Stimulated activated memory B cell treated with anti-CD40 and anti-IgM and Interleukin-4, amounts not matched to agents 10 μg/mL and 1 μg/mL and 100 μg/mL, for 72 hours (primary cell): ENCODE results near the gene THSD7B.

Source experiments
- ATAC-seq: fragments of 150-1000 bp; cut with Tn5 transposase; 2 replicates; pipeline ENCODE4 v1.10.0; 2021
- H3K27ac Mint-ChIP-seq: one replicate; pipeline ENCODE4 v1.8.0; 2022; ENCODE audit warnings: mild to moderate bottlenecking, mixed read lengths
- H3K27me3 Mint-ChIP-seq: one replicate; pipeline ENCODE4 v1.8.0; 2022; ENCODE audit warnings: mixed read lengths
- H3K36me3 Mint-ChIP-seq: one replicate; pipeline ENCODE4 v1.8.0; 2022; ENCODE audit warnings: mixed read lengths
- H3K4me1 Mint-ChIP-seq: one replicate; pipeline ENCODE4 v1.8.0; 2022; ENCODE audit warnings: mixed read lengths
- H3K4me3 Mint-ChIP-seq: one replicate; pipeline ENCODE4 v1.8.0; 2022; ENCODE audit warnings: mild to moderate bottlenecking, moderate library complexity, mixed read lengths
- H3K9me3 Mint-ChIP-seq: one replicate; pipeline ENCODE4 v1.8.0; 2022; ENCODE audit warnings: mixed read lengths

The THSD7B gene

DNA sequence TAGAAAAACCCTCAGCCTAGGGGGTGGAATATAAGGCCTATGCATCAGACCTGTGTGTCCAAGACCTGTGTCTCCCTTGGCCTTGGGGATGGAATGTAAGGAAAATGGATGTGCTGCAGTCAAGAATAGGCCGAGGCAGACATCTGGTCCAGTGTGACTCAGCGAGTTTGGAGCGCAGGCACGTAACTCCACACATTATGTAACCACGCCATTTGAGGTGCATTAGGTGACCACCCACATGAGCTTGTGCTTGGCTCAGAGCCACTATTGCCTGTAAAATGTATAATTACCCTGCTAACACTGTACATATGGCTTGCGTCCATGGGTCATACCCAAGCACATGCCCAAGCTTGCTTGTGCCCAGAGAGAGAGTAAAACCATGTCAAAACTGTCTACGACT, 618.0 kb downstream of the THSD7B start:
- no peak for ATAC-seq
- Mint-ChIP-seq H3K36me3 (no peaks in the 10 kb centered on the region), H3K9me3 (peaks cover 4% of the 10 kb centered on the region)

DNA sequence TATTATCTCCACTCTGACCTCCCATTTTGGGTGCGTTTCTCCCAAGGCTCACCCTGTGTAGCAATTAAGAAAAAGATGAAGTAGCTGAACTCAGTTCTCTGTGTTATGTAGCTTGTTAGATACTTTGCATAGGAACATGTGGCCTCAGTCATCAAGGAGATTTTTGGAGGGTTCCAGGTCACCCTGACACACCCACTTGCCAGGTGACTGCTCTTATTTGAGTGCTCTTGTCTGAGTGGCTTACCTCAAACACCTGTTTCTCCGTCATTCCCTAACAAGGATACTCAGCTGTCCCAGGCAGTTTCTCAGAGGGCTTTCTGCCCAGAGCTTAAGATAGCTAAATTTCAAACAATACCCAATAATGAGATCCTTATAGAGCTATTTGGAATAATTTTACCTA, 621.7 kb downstream of the THSD7B start:
- Mint-ChIP-seq H3K4me1 (no peaks in the 10 kb centered on the region), H3K36me3 (no peaks in the 10 kb centered on the region), H3K27ac (no peak overlapping the region), H3K4me3 (no peak overlapping the region), H3K27me3 (no peaks in the 10 kb centered on the region), H3K9me3 (peaks cover 15% of the 10 kb centered on the region)
- no peak for ATAC-seq

More for the DNA sequence above, 618.0 kb downstream of the THSD7B start:
- Mint-ChIP-seq H3K27me3 (no peaks in the 10 kb centered on the region), H3K4me1 (no peaks in the 10 kb centered on the region), H3K4me3 (no peak overlapping the region), H3K27ac (no peak overlapping the region)

DNA sequence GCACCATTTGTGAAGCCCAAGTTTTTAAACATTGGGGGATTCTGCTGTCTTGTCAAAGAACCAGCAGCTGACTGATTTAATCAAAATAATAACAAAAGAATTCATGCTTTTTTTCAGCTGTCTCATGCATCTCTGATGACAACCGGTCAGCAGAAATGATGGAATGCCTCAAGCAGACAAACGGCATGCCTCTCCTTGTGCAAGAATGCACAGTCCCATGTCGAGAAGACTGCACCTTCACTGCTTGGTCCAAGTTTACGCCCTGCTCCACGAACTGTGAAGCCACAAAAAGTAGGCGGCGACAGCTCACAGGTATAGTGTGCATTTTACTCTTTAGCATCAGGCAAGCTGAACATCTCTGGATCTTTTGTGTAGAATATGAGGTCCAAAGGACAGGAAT, 640.2 kb downstream of the THSD7B start:
- H3K9me3 Mint-ChIP-seq = peaks cover 10% of the 10 kb centered on the region
- H3K27me3 Mint-ChIP-seq = no peaks in the 10 kb centered on the region
- no peak overlapping the region for H3K27ac Mint-ChIP-seq
- H3K4me1 Mint-ChIP-seq = no peaks in the 10 kb centered on the region
- no peaks in the 10 kb centered on the region for H3K36me3 Mint-ChIP-seq
- ATAC-seq = no peak
- no peak overlapping the region for H3K4me3 Mint-ChIP-seq

DNA sequence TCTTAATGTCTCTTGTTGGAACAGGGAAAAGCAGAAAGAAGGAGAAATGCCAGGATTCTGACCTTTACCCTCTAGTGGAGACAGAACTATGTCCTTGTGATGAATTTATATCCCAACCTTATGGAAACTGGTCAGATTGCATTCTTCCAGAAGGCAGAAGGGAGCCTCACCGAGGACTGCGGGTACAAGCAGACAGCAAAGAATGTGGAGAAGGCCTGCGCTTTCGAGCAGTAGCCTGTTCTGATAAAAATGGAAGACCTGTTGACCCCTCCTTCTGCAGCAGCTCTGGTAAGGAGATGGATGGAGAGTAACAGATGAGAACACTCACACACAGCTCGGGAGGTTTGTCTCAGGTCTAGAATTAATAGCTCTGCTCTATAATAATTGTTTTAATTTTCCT, 646.2 kb downstream of the THSD7B start:
- Mint-ChIP-seq H3K36me3 (no peaks in the 10 kb centered on the region), H3K27me3 (no peaks in the 10 kb centered on the region), H3K4me3 (no peak overlapping the region), H3K9me3 (peaks cover 11% of the 10 kb centered on the region), H3K4me1 (no peaks in the 10 kb centered on the region), H3K27ac (no peak overlapping the region)
- no peak for ATAC-seq

DNA sequence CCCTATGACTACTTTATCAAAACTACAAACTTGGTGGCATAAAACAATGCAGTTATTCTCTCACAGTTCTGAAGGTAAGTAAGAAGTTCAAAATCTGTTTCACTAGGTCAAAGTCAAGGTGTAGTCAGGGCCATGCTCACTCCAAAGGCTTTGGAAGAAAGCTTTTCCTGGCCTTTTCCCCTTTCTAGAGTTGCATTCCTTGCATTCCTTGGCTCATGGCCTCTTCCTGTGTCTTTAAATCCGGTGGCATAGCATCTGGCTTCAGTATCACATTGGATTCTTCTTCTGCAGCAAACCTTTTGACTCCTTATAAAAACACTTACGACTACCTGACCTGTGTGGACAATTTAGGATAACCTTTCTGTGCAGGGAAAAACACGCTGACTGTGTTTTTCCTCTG, 655.4 kb downstream of the THSD7B start:
- no peak overlapping the region for H3K27ac Mint-ChIP-seq
- H3K36me3 Mint-ChIP-seq = no peaks in the 10 kb centered on the region
- H3K27me3 Mint-ChIP-seq = no peaks in the 10 kb centered on the region
- no peaks in the 10 kb centered on the region for H3K4me1 Mint-ChIP-seq
- H3K9me3 Mint-ChIP-seq = peaks cover 8% of the 10 kb centered on the region
- no peak overlapping the region for H3K4me3 Mint-ChIP-seq
- ATAC-seq = no peak

DNA sequence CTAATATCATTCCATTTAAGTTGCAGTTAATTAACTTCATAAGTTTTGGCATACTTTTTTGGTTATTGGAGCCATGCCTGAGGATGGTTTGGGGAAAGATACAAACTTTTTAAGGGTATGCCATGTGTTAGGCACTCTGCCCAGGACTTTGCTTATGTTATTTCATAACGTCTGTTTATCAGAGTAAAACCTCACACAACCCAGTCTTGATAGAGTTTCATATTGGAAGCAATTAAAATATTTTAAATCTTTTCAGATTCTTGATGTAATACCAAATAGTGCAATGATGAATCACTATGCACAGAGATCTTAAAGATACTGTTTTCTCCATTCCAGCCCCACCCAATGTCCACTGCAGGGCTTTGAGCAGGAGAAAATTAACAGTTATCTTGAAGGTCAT, 669.8 kb downstream of the THSD7B start:
- ATAC-seq = no peak
- no peaks in the 10 kb centered on the region for H3K36me3 Mint-ChIP-seq
- H3K4me1 Mint-ChIP-seq = no peaks in the 10 kb centered on the region
- H3K9me3 Mint-ChIP-seq = peaks cover 3% of the 10 kb centered on the region
- no peak overlapping the region for H3K27ac Mint-ChIP-seq
- H3K4me3 Mint-ChIP-seq = no peak overlapping the region
- H3K27me3 Mint-ChIP-seq = no peaks in the 10 kb centered on the region

DNA sequence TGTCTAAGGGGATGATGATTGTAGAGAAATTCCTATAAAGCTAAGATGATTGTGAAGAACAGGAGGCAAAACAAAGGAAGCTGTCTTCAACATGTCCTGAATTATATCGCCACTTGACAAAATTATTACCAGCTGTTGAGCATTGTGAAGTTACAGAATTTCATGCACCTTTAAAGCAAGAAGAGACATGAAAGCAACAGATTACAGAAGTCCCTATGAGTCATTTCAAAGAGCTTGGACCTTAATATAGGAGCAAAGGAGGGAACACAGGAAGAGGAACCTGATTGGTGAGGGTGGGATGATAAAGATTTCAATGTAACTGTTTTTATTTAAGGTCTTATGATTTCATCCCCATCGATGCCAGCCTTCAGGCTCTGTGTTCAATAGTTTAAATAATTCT, 672.0 kb downstream of the THSD7B start:
- no peaks in the 10 kb centered on the region for H3K9me3 Mint-ChIP-seq
- no peak overlapping the region for H3K27ac Mint-ChIP-seq
- H3K27me3 Mint-ChIP-seq = no peaks in the 10 kb centered on the region
- ATAC-seq = no peak
- no peak overlapping the region for H3K4me3 Mint-ChIP-seq
- H3K36me3 Mint-ChIP-seq = no peaks in the 10 kb centered on the region
- H3K4me1 Mint-ChIP-seq = no peaks in the 10 kb centered on the region

DNA sequence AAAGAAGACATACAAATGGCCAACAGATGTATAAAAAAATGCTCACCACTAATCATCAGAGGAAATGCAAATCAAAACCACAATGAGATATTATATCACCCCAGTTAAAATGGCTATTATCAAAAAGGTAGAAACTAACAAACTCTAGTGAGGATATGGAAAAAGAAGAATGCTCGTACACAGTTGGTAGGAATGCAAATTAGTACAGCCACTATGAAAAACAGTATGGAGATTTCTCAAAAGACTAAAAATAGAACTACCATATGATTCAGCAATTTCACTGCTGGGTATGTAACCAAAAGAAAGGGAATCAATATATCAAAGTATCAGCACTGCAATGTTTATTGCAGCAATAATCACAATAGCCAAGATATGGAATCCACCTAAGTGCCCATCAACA, 679.6 kb downstream of the THSD7B start:
- Mint-ChIP-seq H3K4me1 (no peaks in the 10 kb centered on the region), H3K27ac (no peak overlapping the region), H3K27me3 (no peaks in the 10 kb centered on the region), H3K36me3 (no peaks in the 10 kb centered on the region), H3K9me3 (peaks cover 5% of the 10 kb centered on the region), H3K4me3 (no peak overlapping the region)
- no peak for ATAC-seq

DNA sequence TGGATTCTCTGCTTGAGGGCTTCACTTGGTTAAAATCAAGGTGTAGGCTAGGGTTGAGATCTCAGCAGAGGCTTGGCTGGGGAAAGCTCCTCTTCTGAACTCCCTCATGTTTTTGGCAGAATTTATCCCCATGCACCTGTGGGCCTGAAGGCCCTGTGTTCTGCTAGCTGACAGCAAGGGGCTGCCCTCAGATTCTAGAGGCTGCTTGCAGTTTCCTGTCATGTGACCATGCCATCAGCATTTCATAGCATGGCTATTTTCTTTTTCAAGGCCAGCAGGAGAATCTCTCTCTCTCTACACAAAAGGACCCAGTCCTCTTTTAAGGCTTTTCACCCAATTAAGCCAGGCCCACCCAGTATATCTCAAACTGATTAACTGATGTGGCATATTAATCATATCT, 684.1 kb downstream of the THSD7B start:
- Mint-ChIP-seq H3K36me3 (no peaks in the 10 kb centered on the region), H3K4me1 (no peaks in the 10 kb centered on the region), H3K27ac (no peak overlapping the region), H3K4me3 (no peak overlapping the region), H3K27me3 (no peaks in the 10 kb centered on the region), H3K9me3 (peaks cover 5% of the 10 kb centered on the region)
- no peak for ATAC-seq

DNA sequence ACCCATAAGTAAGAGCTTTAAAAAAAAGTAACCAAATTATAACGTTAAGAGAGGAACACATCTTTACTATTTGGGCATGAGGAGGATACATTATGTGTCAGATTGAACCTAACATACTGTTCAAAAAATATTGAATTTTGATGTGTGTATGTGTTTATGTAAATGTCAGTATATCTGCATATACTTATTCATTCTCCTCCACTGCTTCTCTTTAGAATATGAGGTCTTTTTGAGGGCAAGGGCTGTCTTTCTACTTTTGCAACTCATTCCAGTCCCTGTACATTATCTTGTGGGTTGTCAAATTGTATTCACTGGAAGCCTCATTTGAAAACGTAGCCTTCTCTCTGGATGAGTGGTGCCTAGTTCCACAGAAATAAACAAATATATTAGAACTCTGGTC, 689.5 kb downstream of the THSD7B start:
- no peaks in the 10 kb centered on the region for H3K27me3 Mint-ChIP-seq
- H3K4me3 Mint-ChIP-seq = no peak overlapping the region
- no peaks in the 10 kb centered on the region for H3K4me1 Mint-ChIP-seq
- no peaks in the 10 kb centered on the region for H3K9me3 Mint-ChIP-seq
- H3K36me3 Mint-ChIP-seq = no peaks in the 10 kb centered on the region
- no peak for ATAC-seq
- H3K27ac Mint-ChIP-seq = no peak overlapping the region

DNA sequence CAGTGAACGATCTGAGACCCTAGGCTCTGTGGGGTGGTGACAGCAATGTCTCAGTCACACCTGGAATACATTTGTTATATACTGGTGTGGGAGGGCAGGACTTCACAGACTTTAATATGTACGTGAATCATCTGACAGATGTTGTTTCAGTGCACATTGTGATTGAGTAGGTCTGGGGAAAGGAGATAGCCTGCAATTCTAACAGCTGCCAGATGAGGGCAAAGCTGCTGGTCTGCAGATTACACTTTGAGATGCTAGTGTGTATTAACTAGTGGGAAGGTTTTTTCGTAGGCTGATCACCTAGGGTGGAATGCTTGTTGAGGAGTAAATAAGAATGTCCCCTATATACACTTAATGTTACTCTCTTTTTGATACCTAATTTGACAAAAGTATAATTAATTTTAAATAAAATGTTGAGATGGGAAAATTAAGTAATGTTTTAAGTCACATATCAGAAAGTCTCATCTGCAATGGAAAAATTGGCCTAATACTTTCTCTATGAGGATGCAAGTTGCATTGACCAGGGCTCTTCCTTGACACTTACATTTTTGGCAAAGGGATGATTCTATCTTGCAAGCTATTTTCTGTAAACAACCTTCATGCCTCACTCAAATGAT, 702.0 kb downstream of the THSD7B start:
- Mint-ChIP-seq H3K4me3 (no peak overlapping the region), H3K4me1 (no peaks in the 10 kb centered on the region), H3K27ac (no peak overlapping the region), H3K9me3 (no peaks in the 10 kb centered on the region), H3K27me3 (no peaks in the 10 kb centered on the region), H3K36me3 (no peaks in the 10 kb centered on the region)
- no peak for ATAC-seq

DNA sequence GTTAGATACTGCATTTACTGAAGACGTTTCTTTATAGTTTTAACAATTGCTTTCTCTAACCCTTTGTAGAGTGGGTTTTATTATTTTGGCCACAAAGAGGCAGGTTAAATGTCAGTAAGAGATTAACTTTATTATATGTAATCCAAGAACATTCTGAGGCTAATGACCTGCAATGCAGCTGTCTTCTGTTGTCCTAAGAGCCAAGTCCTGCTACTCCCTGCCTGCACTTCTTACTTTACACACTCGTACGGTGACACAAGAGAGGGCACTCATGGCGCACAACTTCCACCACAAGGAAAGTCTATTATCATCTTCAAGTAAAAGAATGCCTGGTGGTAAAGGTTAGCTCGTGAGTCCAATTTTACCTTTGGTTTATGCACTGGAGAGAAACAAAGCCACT, 727.9 kb downstream of the THSD7B start:
- Mint-ChIP-seq H3K4me3 (no peak overlapping the region), H3K27me3 (no peaks in the 10 kb centered on the region), H3K27ac (no peak overlapping the region), H3K36me3 (no peaks in the 10 kb centered on the region), H3K4me1 (no peaks in the 10 kb centered on the region), H3K9me3 (peaks cover 4% of the 10 kb centered on the region)
- ATAC-seq = no peak

DNA sequence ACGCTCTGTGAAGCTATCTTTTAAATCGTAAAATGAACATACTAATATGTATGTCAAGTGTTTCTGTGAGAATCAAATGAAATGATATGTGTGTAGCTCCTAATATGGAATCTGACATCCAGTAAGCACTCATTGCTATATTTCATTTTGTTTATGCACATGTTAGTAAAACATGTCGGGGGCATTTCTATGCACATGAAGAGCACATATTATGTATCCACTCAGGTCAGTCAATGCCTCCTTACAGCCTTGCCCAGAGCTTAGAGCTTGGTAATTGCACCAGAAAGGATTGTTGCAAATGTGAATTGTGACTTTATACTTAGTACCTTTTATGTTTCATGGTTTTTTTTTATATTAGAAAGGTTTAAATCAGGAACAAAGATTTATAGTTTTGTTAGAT, 735.3 kb downstream of the THSD7B start:
- H3K9me3 Mint-ChIP-seq = no peaks in the 10 kb centered on the region
- no peaks in the 10 kb centered on the region for H3K4me1 Mint-ChIP-seq
- H3K36me3 Mint-ChIP-seq = no peaks in the 10 kb centered on the region
- H3K27me3 Mint-ChIP-seq = no peaks in the 10 kb centered on the region
- H3K4me3 Mint-ChIP-seq = no peak overlapping the region
- H3K27ac Mint-ChIP-seq = no peak overlapping the region
- ATAC-seq = no peak

DNA sequence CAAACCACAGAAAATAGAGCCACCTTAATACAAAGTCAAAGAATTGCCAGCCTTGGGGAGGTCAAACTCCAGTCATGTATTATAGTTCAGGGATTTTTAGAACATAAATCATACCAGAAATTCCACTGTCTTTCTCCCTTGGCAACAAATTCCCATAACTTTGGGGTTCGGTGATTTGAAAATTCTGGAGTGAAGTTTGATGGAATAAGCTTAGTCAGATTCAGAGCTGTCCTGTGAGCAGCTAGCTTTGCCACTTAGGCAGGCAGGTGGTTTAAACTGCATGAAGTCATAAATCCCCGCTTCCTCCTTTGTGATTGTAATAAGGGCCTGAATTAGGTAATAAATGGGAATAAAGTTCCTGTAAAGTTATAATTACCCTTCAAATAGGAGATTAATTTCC, 741.9 kb downstream of the THSD7B start:
- Mint-ChIP-seq H3K4me1 (no peaks in the 10 kb centered on the region), H3K27me3 (no peaks in the 10 kb centered on the region), H3K27ac (no peak overlapping the region)

DNA sequence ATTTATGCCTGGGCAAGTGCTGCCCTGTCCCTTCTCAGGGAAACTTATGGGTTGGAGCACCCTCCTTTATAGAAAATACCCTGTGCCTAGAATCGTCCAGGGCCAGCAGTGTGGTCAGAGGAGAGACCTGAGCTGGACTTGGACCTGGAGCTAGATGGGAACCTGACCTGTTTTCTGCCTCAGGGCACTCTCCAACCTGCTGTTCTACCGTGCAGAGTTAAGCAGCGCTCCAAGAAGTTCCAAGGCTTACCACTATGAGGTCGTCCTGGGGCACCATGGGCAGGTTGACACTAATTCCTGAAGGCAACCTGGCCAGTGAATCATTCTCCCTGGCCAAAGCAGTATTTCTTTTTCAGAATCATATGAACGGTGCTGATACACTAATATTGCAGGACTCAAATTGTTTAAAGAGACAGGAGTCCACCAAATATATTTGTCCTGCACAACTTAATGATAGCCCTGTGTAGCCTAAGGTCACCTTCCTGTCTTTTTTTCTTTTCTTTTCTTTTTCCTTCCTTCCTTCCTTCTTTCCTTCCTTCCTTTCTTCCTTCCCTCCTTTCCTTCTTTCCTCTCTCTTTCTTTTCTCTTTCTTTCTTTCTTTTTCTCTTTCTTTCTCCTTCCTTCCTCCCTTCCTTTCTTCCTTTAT, 743.5 kb downstream of the THSD7B start:
- Mint-ChIP-seq H3K4me3 (no peak overlapping the region), H3K9me3 (no peaks in the 10 kb centered on the region), H3K27me3 (no peaks in the 10 kb centered on the region), H3K4me1 (no peaks in the 10 kb centered on the region), H3K27ac (no peak overlapping the region), H3K36me3 (no peaks in the 10 kb centered on the region)
- no peak for ATAC-seq

More for the DNA sequence above, 741.9 kb downstream of the THSD7B start:
- Mint-ChIP-seq H3K36me3 (no peaks in the 10 kb centered on the region), H3K9me3 (no peaks in the 10 kb centered on the region), H3K4me3 (no peak overlapping the region)
- no peak for ATAC-seq

DNA sequence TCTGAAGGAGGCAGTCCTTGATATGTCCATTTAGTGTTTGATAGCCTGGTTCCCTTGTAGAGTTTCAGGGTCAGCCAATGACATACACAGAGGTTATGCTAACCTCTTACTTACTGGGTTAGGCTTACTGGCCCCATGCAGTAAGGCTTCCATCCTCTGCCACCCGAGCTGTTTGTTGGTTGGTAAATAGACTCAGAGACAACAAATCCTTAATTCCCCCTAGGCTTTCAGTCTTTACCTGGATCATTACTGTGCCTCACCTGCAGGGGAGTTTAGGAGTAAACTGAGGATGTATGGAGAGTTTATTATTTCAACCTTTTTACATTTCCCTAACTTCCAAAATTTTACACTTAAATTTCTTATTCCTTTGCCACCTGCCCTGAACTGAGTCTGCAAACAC, 746.2 kb downstream of the THSD7B start:
- no peak for ATAC-seq
- Mint-ChIP-seq H3K36me3 (no peaks in the 10 kb centered on the region), H3K4me3 (no peak overlapping the region), H3K27me3 (no peaks in the 10 kb centered on the region), H3K4me1 (no peaks in the 10 kb centered on the region), H3K27ac (no peak overlapping the region), H3K9me3 (no peaks in the 10 kb centered on the region)
